ENCODE data around the gene ZNF618. TPM values are rescaled to one million over a fixed set of nuclear protein-coding genes. Genes with fewer than 3 reads are reported as not detected.

ZNF618 gene
- total RNA-seq, 2 donors from 2014 or later, result 3.1 to 3.3 TPM

DNA sequence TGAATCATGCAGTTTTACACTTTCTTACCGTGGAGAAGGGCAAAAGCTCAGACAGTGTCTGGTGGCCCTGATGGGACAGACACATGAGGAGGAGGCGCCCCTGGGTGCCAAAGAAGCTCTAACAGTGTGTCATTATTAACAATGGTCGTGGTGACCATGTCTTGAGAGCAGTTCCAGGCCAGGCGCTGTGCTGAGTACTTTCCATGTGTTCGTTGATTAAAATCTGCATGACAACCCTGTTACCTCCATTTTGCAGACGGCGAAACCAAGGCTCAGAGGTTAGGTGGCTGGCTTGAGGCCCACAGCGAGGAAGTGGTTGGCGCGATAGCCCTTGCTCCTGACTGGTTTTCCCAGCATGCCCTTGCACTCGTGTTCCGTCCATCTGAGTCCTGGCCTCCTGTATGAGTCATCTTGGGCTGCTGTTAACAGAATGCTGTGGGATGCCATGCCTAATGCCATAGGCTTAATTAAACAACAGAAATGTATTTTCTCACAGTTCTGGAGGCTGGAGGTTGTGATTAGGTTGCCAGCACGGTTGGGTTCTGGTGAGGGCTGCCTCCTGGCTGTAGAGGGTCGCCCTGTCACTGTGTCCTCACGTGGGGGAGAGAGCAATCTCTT is 110.0 kb downstream of the ZNF618 start:
- intact Hi-C loops (cut with DNase I), result no loop called here
- H3K36me3 ChIP-seq, result no peaks in the 10 kb centered on the region
- no peaks in the 10 kb centered on the region for H3K4me1 ChIP-seq
- TF ChIP-seq, protein P1, sequence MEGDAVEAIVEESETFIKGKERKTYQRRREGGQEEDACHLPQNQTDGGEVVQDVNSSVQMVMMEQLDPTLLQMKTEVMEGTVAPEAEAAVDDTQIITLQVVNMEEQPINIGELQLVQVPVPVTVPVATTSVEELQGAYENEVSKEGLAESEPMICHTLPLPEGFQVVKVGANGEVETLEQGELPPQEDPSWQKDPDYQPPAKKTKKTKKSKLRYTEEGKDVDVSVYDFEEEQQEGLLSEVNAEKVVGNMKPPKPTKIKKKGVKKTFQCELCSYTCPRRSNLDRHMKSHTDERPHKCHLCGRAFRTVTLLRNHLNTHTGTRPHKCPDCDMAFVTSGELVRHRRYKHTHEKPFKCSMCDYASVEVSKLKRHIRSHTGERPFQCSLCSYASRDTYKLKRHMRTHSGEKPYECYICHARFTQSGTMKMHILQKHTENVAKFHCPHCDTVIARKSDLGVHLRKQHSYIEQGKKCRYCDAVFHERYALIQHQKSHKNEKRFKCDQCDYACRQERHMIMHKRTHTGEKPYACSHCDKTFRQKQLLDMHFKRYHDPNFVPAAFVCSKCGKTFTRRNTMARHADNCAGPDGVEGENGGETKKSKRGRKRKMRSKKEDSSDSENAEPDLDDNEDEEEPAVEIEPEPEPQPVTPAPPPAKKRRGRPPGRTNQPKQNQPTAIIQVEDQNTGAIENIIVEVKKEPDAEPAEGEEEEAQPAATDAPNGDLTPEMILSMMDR (IDR thresholded peaks at IDR 0.05), result no peak
- DNase-seq, result no peak
- no peaks in the 10 kb centered on the region for H3K9me3 ChIP-seq
- H3K27me3 ChIP-seq, result no peaks in the 10 kb centered on the region
- no peak overlapping the region for H3K9ac ChIP-seq (ENCODE audit: low read depth in 2 of 2, low read length in 2 of 2)
- no peak overlapping the region for H3K4me3 ChIP-seq
- no peak overlapping the region for H3K27ac ChIP-seq

DNA sequence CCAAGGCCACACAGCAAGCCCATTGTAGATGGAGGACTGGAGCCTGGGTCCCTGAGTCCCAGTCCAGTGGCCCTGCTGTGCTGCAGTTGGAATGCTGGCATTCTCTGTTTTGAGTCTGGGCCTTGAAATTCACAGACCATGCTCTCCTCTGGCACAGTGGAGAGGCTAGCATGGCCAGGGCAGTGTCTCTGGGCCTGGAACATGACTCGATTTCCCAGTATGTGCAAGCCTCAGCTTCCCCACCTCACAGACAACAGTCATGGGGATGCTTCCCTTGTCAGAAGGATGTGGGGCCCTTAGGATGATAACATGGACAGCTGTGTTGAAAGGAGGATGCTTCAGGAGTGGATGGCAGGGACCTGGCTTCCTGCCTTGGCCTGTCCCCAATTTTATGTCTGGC is 110.8 kb downstream of the ZNF618 start:
- Histone ChIP-seq H3K9ac (ENCODE audit: low read depth in 2 of 2, low read length in 2 of 2) (no peak overlapping the region), H3K27me3 (no peaks in the 10 kb centered on the region), H3K36me3 (no peaks in the 10 kb centered on the region), H3K4me1 (no peaks in the 10 kb centered on the region), H3K4me3 (no peak overlapping the region), H3K9me3 (no peaks in the 10 kb centered on the region), H3K27ac (no peak overlapping the region)
- intact Hi-C loops (cut with DNase I), result no loop called here
- TF ChIP-seq, protein P1 (IDR thresholded peaks at IDR 0.05), result no peak
- DNase-seq, result no peak

- no peak for DNase-seq
- Histone ChIP-seq H3K4me1 (no peaks in the 10 kb centered on the region), H3K27me3 (no peaks in the 10 kb centered on the region), H3K36me3 (no peaks in the 10 kb centered on the region), H3K9ac (ENCODE audit: low read depth in 2 of 2, low read length in 2 of 2) (no peak overlapping the region), H3K27ac (no peak overlapping the region), H3K9me3 (no peaks in the 10 kb centered on the region), H3K4me3 (no peak overlapping the region)
- TF ChIP-seq, protein P1 (IDR thresholded peaks at IDR 0.05), result no peak
- intact Hi-C loops (cut with DNase I), result no loop called here
Observed at GRCh38 chr9:113987526-113987925, 111.4 kb downstream of the ZNF618 start.

GRCh38 chr9:113988385-113989016 is 112.4 kb downstream of the ZNF618 start:
- Histone ChIP-seq H3K27ac (no peak overlapping the region), H3K27me3 (no peaks in the 10 kb centered on the region), H3K4me1 (no peaks in the 10 kb centered on the region), H3K9me3 (no peaks in the 10 kb centered on the region), H3K9ac (ENCODE audit: low read depth in 2 of 2, low read length in 2 of 2) (no peak overlapping the region), H3K36me3 (no peaks in the 10 kb centered on the region), H3K4me3 (no peak overlapping the region)
- intact Hi-C loops (cut with DNase I), result no loop called here
- TF ChIP-seq, protein P1 (IDR thresholded peaks at IDR 0.05), result no peak
- no peak for DNase-seq

GRCh38 chr9:113989017-113989713 is 113.1 kb downstream of the ZNF618 start:
- no peaks in the 10 kb centered on the region for H3K27me3 ChIP-seq
- no peaks in the 10 kb centered on the region for H3K4me1 ChIP-seq
- no peaks in the 10 kb centered on the region for H3K9me3 ChIP-seq
- no peak overlapping the region for H3K27ac ChIP-seq
- H3K9ac ChIP-seq (ENCODE audit: low read depth in 2 of 2, low read length in 2 of 2), result no peak overlapping the region
- TF ChIP-seq, protein P1 (IDR thresholded peaks at IDR 0.05), result no peak
- H3K36me3 ChIP-seq, result no peaks in the 10 kb centered on the region
- intact Hi-C loops (cut with DNase I), result no loop called here
- no peak for DNase-seq
- H3K4me3 ChIP-seq, result no peak overlapping the region
